NCI-H524 treated with DMSO at 0.1 percent for 48 hours (cell line): ENCODE data around the gene SEPTIN10.
A peak's percentile ranks its signal among the peaks of the same experiment; 100 is the strongest.

Experiments used
- DNase-seq: peaks from one replicate; lab custom pipeline; 2025; lab: John Stamatoyannopoulos, UW

Gene SEPTIN10

GRCh38 chr2:109523121-109523520 lies 90.6 kb downstream of the SEPTIN10 start:
- DNase-seq, result no peak

DNA sequence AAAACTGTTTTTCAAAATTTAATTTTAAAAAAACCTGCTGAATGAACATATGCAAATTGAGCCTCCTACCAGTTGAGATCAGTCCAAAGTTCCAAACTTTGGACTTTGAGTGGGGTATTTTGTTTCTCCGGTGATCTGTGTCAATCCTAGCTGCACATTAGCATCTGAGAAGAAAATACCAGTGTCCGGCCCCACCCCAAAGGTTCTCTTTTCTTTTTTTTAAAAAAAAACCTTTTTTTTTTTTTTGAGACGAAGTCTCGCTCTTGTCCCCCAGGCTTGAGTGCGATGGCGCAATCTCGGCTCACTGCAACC lies 91.7 kb downstream of the SEPTIN10 start:
- no peak for DNase-seq

DNA sequence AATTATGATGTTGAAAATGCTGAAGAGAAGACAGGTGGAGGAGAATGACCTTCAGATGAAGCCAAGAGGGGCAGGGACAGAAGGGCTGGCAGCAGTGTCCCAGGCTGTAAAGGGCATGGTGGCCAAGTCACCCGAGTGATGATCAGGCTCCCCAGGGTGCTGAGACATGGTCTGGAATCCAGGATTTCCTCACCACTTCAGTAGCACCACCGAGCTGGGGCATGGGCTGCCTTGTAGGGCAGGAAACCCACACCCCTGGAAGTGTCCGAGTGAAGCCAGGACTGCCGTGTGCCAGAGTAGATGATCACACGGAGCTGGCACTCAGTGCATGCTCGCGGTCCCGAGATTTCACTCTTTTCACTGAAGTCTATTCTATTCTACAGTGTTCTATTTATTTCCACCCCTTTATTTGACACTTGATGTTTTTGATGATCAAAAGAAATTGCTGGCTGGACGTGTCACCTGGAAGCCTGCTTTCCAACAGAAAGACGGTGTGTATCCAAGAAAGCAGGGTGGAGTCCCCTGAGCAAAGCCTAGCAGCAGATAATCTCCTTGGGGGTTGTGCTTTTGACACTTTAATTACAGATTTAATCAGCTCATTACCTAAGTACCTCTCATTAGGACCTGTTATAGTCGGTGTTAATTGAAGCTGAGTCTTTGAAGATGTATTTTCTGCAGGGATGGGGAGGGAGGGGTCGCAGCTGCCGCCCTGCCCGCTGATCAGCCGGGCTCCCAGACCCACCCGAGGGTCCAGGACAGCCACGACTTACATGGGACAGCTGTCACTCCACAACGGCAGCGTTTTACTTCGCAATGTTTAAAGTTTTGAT lies 92.3 kb downstream of the SEPTIN10 start:
- peak; percentile 48 for DNase-seq

- no peak for DNase-seq
These were observed 94.3 kb downstream of the SEPTIN10 start for GRCh38 chr2:109519513-109519912.

DNA sequence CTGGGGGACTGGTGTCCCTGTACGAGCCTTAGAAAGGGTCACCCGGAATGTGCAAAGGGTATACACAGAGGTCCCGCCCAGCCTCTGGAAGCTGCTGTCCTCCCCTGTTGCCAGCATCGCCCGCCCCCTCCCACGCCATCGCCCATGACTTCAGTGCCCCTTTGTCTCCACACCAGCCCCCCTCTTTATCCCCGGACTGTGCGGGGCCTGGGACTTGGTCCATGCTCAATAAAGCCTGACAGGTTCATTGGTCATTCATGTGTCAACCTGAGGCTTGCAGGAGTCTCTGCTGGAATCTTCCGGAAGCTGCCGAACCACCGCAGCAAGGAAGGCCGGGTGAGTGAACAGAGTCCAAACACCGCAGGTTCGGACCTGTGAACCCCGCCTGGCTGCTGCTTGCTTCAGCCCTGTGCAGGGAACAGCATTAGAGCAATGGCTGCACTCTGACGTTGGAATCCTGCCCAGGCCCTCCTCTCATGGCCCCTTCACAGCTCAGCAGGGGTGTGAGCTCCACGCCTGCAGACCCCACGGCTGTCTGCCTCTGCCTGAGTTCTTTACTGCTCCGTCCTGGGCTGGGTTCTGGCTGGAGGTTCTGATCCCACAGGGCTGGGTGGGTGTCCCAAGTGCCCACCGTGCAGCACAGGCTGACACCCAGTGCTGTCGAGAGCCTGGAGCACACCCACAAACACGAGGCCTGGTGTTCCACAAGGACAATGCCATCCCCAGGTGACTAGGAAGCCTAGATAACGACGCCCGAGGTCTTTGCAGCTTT lies 96.5 kb downstream of the SEPTIN10 start:
- no peak for DNase-seq

GRCh38 chr2:109516445-109517117 lies 97.2 kb downstream of the SEPTIN10 start:
- DNase-seq, result no peak

GRCh38 chr2:109514857-109515256 lies 98.9 kb downstream of the SEPTIN10 start:
- no peak for DNase-seq

DNA sequence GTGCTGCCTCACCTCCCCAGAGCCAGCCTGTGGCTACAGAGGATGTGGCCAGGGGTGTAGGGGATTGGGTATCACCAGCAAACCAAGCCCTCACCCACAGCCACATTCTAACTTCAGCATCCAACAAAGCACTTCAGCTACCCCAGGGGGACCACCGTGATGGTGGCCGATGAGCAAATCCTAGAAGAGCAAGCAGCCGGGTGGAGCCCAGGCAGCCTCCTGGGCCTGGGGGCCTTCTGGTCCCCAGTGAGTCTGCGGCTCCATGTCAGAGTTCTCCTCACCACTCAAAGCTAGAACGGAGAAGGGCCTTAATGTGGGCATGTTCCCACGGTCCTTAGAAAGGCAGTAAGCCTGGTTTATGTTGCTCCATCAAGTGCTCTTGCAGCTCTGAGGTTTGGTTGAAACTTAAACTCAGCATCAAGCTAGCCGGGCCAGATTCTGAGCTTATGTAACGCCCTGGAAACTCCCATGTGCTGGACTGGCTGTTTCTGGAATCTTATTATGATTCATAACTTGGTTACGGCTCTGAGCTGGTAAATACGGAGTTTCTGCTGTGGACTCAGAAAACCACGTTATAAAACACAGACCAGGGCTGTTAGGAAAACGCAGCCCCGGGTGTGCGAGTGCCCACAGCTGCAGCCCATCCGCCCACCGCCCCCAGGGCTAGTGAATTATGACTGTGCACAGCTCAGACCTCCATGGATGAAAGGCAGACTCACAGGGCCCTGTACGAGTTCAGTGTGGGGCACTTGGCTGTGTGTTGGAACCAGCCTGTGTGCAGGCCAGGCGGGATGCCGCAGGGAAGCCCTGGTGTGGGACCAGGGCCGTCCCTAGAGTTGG lies 99.8 kb downstream of the SEPTIN10 start:
- DNase-seq, result no peak

DNA sequence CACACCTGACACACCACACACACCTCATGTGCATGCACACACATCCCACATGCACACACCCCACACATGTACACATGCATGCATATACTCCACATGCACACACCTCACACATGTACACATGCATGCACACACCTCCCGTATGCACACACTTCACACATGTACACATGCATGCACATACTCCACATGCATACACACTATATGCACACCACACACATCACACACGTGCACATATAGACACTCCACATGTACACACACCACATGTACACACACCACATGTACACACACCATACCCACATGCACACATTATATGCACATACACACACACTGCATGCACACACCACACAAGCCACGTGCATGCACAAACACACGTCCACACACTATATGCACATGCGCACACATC lies 100.5 kb downstream of the SEPTIN10 start:
- no peak for DNase-seq

- DNase-seq, result no peak
These were observed 101.7 kb downstream of the SEPTIN10 start for GRCh38 chr2:109512076-109512475.

- DNase-seq, result no peak
These were observed 102.6 kb downstream of the SEPTIN10 start for GRCh38 chr2:109511168-109511567.

DNA sequence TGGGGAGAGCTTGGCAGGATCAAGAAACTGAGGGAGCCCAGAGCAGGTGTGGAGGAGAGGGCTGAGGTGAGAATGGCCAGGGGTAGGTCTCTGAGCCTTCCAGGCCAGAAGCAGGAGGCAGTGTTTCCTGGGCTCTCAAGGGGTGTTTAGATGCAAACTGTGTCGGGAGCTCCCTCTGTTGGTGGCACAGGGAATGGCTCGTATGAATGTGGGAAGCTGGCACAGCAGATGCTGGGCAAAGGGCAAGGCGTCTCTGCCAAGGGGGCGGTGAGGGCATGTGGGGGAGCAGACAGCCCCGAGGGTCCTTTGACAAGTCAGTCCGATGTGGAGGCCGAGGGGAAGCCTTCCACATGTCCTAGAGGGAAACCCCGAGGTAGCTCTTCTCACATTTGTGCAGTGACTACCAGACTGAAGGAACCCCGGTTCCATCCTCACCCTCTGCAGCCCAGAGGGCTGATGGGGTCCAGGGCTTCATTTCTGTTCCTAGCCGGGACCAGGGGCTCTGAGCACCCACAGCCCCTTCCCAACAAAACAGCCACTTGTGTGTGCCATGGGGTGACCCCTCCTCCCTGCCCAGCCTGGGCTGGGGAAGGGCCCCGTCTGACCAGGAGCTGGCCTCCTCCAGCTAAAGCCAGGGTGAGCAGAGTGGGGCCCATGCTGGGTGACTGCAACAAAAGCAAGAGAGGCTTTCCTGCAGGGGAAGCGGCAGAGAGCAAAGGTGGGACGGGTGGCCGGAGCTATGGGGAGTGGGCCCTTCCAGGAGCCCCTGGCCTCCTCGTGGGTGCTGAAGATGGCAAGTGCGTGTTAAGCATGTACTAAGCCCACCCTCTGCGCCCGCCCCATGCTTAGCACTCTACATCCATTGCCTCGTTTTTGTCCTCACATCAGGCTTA lies 103.4 kb downstream of the SEPTIN10 start:
- DNase-seq, result no peak

DNA sequence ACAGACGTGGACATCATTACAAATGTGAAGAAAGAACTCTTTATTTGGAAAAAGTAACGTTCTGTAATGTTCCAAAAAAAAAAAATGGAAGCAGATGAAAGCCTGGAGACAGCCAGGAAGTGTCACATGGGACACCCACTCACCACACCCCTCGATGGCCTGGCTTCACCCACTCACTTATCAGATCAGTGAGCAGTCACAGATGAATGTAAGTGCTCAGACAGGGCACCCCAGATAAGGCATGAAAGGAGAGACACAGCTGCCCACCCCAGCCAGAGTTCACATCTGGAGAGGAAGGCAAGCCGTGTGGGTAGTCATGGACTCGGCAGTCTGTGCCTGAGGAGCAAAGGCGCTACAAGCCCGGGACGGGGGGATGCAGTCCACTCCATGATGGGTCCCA lies 105.2 kb downstream of the SEPTIN10 start:
- no peak for DNase-seq

DNA sequence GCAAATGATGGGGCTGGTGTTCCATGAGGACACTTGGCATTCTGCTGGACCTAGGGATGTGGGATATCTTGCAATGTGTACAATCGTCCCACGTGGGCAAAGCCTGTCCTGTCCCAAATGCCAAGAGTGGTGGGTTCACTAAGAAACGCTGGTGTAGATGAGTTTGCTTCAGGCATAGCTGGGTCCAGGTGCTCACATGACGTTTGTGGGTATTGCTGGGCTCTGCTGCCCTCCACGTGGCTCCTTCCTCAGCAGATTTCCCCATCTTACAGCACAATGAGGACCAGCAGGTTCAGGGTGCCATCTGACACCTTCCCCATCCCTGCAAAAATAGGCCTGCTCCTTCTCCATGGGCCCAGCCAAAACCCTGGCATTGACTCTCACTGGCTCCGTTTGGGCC lies 105.9 kb downstream of the SEPTIN10 start:
- no peak for DNase-seq

DNA sequence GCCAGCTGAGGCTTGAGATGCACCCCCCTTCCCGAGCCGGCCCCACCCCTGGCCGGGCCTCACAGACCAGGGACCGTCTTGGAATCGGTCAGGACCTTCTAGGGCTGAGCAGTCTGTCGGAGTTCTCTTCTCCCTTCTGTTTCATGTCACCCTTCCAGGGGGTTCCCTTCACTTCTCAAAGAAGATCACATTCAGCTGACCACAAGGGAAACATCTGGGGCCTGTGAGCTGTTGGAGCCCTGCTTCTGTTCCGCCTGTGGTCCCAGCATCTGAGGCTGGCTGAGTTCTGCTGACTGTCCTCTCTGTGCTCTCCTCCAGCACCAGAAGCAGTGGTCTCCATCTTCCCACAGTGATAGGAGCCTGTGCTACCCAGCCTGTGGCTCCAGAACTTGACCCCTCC lies 106.5 kb downstream of the SEPTIN10 start:
- no peak for DNase-seq

- DNase-seq, result no peak
These were observed 110.6 kb downstream of the SEPTIN10 start for GRCh38 chr2:109503191-109503590.

DNA sequence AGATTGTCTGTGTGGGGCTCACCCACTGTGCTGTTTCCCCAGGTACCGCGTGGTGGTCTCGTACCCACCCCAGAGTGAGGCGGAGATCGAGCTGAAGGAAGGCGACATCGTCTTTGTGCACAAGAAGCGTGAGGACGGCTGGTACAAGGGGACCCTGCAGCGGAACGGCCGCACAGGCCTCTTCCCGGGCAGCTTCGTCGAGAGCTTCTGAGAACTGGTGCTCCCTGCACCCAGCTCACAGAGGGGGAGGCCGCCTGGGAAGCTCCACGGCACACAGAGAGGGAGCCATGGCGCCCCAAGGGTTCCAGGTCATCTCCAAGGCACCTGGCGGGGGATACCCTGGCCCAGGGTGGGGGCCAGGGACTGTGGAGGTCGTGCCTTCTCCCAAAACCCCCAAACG lies 112.3 kb downstream of the SEPTIN10 start:
- no peak for DNase-seq

- DNase-seq, result no peak
These were observed 112.9 kb downstream of the SEPTIN10 start for GRCh38 chr2:109500910-109501309.

- no peak for DNase-seq
These were observed 114.2 kb downstream of the SEPTIN10 start for GRCh38 chr2:109499566-109499965.

GRCh38 chr2:109498906-109499305 lies 114.9 kb downstream of the SEPTIN10 start:
- DNase-seq, result no peak
